IMR-90 (cell line): ENCODE data around the gene DESI2.
"Not testable (repeated sequence)": the region's sequence is repeated elsewhere in the genome, so short reads cannot be mapped to it uniquely, and the experiment has no call there.

Experiments
- BHLHE40 ChIP-seq: fragments of 150-350 bp; IDR thresholded peaks from 2 replicates; pipeline ENCODE4 v1.6.1; 2016; ENCODE audit warnings: mild to moderate bottlenecking, low read depth, low read length
- CEBPB ChIP-seq: IDR thresholded peaks from 2 replicates; pipeline ENCODE4 v1.6.1; 2012; ENCODE audit warnings: low read depth, low read length, improper control_type of control experiment
- CTCF ChIP-seq: conservative IDR thresholded peaks from 2 replicates; pipeline ENCODE4 v1.5.1; 2012; ENCODE audit warnings: mild to moderate bottlenecking, low read depth, low read length, improper control_type of control experiment
- ELK1 ChIP-seq: fragments of 150-350 bp; IDR thresholded peaks from 2 replicates; pipeline ENCODE4 v1.6.1; 2016; ENCODE audit warnings: low read depth, mild to moderate bottlenecking, low read length, moderate library complexity, borderline replicate concordance
- MAFK ChIP-seq: IDR thresholded peaks from 2 replicates; pipeline ENCODE4 v1.6.1; 2012; ENCODE audit warnings: low read depth, low read length, improper control_type of control experiment
- MAZ ChIP-seq: IDR thresholded peaks from 2 replicates; pipeline ENCODE4 v1.6.1; 2012; ENCODE audit warnings: low read depth, mild to moderate bottlenecking, low read length, improper control_type of control experiment, moderate library complexity, borderline replicate concordance
- POLR2A ChIP-seq: IDR thresholded peaks from 2 replicates; pipeline ENCODE4 v1.6.1; 2012; ENCODE audit warnings: mild to moderate bottlenecking, low read depth, low read length
- RAD21 ChIP-seq: IDR thresholded peaks from 2 replicates; pipeline ENCODE4 v1.6.1; 2012; ENCODE audit warnings: low read length, improper control_type of control experiment
- RCOR1 ChIP-seq: IDR thresholded peaks from 2 replicates; pipeline ENCODE4 v1.6.1; 2012; ENCODE audit warnings: mild to moderate bottlenecking, low read length, improper control_type of control experiment; ENCODE audit not compliant: insufficient replicate concordance
- RFX5 ChIP-seq: IDR thresholded peaks from 2 replicates; pipeline ENCODE4 v1.8.0; 2012; ENCODE audit warnings: low read depth, mild to moderate bottlenecking, low read length, moderate library complexity
- TF ChIP-seq, protein P1 (sequence below): fragments of 150-350 bp; IDR thresholded peaks from 2 replicates; pipeline ENCODE4 v1.6.1; 2017; ENCODE audit warnings: mild to moderate bottlenecking, antibody characterized with exemption, low read length, low read depth

DNA sequence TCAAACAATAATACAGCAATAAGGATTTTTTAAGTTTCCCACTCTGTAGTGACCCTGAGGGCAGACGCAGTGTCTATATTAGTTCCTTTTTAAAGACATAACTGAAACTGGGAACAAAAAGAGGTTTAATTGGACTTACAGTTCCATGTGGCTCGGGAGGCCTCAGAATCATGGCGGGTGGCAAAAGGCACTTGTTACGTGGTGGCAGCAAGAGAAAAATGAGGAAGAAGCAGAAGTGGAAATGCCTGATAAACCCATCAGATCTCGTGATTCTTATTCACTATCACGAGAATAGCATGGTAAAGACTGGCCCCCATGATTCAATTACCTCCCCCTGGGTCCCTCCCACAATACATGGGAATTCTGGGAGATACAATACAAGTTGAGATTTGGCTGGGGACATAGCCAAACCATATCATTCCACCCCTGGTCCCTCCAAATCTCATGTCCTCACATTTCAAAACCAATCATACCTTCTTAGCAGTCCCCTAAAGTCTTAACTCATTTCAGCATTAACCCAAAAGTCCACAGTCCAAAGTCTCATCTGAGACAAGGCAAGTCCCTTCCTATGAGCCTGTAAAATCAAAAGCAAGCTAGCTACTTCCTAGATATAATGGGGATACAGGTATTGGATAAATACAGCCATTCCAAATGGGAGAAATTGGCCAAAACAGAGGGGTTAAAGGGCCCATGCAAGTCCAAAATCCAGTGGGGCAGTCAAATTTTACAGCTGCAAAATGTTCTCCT lies 13.9 kb downstream of the DESI2 start:
- not testable (repeated sequence) for TF ChIP-seq CTCF, RAD21, CEBPB, MAZ, POLR2A, ELK1, RCOR1, MAFK, RFX5, BHLHE40
- TF ChIP-seq, protein P1, sequence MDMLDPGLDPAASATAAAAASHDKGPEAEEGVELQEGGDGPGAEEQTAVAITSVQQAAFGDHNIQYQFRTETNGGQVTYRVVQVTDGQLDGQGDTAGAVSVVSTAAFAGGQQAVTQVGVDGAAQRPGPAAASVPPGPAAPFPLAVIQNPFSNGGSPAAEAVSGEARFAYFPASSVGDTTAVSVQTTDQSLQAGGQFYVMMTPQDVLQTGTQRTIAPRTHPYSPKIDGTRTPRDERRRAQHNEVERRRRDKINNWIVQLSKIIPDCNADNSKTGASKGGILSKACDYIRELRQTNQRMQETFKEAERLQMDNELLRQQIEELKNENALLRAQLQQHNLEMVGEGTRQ, result not testable (repeated sequence)
